ENCODE measurements around the gene USH2A.

The USH2A gene

GRCh38 chr1:215677112-215677511, 746.1 kb downstream of the USH2A start:
- DNase-seq, result no peak

- DNase-seq, result no peak
Measured at GRCh38 chr1:215673943-215674342, 749.3 kb downstream of the USH2A start.

- DNase-seq, result no peak
Measured at GRCh38 chr1:215672482-215672881, 750.8 kb downstream of the USH2A start.

DNA sequence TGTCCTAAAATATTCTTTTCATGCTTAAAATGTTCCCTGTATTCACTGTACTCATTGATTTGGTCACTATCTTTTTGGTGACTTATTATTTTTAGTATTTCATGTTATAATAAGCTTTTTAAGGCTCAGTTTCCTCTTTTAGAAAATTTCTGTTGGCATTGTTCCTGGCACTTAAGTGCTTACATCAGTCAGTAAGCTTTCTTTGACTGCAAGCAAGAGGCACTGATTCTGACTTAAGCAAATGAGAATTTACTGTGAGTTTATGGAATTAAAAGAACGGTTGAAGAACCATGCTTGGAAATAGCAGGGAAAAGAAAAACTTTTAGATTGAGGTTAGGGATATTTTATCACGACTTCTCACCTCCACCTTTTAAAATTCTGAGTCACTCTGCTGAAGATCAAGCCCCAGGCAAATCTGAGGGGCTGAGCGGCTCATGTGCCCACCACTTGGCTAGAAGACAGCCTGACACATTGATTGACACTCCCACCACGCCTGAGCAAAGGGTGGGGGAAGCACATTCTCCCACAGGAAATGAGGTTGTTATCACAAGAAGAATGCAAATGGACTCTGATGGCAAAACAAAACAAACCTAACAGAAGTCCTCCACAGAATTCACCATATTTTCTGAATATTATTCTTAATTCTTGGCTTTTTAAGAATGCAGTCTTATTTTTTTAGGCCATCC, 753.3 kb downstream of the USH2A start:
- no peak for DNase-seq

DNA sequence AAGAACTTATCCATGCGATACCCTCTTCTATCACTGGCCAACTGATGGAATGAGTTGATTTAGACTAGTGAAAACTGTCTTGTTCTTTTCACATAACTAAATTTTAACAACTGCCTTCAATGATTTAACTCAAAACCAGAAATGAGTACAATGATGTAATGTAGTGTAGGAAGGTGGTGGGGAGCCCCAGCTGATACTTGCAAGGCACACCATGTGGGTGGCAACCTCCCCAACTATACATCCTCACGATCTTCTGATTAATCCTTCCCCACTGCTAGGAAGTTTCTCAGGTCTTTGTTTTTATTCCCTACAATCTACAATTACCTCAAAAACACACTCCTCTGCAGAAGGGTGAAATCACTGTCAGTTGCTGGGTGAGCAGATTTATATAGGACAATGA, 755.5 kb downstream of the USH2A start:
- no peak for DNase-seq

GRCh38 chr1:215665215-215665614, 758.0 kb downstream of the USH2A start:
- DNase-seq, result peak; percentile 62

DNA sequence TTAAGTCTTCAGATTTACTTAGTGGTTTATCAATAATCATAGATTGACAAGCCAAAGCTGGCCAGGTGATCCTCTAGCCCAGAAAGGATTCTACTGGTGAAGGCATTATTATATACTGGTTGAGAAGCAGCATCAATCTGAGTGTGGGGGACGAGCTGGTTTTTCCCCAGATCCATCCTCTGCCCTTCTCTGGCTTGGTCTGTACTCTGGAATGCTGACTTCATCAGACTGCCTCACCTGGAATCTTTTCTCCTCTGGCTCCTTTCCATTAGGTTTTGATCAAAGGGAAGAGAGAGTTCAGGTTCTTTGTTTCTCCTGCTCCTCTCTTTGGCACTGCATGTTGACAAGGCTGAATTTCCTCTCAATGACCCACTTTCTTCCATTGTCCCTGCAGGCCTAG, 762.2 kb downstream of the USH2A start:
- no peak for DNase-seq

GRCh38 chr1:215660259-215660658, 763.0 kb downstream of the USH2A start:
- no peak for DNase-seq

DNA sequence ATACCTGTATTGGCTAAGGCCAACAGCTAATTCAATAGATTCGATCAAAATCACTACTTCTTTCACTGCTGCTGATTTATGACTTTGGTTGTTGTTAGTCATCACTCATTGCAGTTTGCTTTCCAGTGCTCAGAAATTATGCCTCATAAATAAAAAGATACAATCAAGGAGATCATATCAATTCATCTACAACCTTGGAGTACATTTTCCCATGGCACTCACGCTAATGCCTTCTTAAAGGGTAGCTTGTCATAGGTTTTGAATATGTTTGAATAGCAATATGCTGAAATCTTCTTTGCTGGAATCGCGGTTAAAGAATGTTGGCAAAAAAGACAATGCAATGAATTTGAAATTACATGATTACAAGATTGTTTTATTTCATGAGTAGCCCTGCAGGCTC, 766.2 kb downstream of the USH2A start:
- DNase-seq, result no peak

GRCh38 chr1:215652371-215652770, 770.9 kb downstream of the USH2A start:
- no peak for DNase-seq

GRCh38 chr1:215651867-215652266, 771.4 kb downstream of the USH2A start:
- DNase-seq, result no peak

DNA sequence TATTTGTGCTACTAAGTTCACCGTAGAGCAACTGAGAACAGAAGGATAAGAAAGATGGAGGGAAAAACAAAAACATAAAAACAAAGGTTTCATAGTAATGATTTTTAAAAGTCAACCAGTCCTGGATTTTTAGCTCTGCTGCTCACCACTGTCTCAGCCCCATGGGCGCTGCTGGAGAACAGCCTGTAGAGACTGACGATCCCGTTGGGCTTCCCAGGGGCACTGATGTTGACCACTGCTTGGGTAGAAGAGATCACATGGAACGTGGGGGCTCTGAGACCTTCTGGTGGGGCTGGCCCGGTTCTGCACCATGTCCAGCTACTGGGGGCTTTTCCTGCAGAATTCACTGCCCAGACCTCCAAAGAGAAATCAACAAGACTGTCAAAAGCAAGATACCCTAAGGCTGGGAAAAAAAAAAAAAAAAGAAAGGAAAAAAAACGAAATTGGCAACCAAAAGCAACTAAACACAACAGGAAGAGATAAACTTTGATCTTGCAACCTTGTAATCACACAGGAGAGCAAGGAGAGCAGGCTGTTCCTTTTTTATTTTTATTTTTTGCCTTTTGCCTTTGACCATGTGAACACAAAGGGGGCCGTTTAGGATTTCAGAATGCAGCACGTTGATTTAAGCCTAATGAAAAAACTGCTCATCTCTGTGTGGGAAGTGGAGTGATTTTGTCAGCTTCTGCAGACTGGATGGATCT, 772.6 kb downstream of the USH2A start:
- DNase-seq, result no peak

- no peak for DNase-seq
Measured at GRCh38 chr1:215648957-215649356, 774.3 kb downstream of the USH2A start.

GRCh38 chr1:215647738-215648137, 775.5 kb downstream of the USH2A start:
- DNase-seq, result no peak

DNA sequence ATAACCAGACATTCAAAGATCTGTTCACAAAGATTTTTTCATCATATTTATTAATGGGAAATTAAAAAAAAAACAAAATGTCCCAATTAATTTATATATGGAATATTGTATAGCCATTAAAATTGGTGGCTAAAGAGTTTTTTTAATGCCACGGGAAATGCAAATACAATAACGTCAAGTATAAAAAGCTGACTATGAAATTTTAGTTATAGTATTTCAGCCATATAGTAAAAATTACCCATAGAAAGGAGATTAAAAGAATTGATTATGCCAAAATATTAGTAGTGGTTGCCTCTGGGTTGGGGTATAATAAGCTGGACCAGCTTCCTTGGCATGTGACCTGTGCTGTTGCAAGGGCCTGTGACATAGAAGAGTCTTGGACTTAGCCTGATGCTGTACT, 777.4 kb downstream of the USH2A start:
- DNase-seq, result no peak

DNA sequence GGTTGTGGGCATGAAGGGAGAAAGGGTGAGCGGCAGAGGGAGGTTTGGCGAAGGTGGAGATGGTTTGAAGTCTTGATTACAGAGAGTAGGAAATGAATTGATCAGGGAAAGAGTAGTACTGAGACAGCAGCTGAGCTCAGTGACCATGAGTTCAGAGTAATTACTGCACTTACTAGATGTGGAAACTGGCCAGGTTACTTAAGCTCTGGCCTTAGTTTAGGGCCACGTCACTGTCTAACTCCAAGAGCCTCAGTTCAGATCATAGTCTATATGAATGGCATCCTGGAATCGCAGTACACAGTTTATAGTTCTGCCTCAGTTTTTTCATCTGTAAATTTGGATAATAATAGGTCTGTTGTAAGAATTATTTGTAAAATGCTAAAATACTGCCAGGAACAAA, 778.1 kb downstream of the USH2A start:
- DNase-seq, result no peak

GRCh38 chr1:215643592-215644321, 779.5 kb downstream of the USH2A start:
- DNase-seq, result no peak

GRCh38 chr1:215640429-215641148, 782.7 kb downstream of the USH2A start:
- no peak for DNase-seq

- DNase-seq, result peak; percentile 18
Measured at GRCh38 chr1:215637041-215637573, 786.1 kb downstream of the USH2A start.

- DNase-seq, result peak; percentile 46
Measured at GRCh38 chr1:215636258-215636965, 786.8 kb downstream of the USH2A start.

DNA sequence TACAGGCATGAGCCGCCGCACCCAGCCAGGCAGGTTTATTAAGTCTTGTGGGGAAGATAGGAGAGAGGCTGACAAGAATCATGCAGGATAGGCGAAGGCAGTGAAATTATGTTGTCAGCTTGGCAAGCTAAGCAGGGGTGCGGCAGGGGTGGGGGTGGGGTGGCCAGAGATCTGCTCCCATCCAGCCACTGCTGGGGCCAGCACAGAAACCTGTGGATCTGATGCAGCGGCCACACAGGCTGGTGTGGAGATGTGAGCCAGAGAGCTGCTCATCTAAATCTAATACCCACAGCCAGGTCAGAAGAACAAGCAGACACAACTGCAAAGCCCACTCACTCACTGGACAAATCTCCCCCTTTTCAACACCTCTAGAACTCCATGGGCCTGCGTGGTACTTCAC, 787.4 kb downstream of the USH2A start:
- no peak for DNase-seq

GRCh38 chr1:215631489-215631888, 791.8 kb downstream of the USH2A start:
- DNase-seq, result peak; percentile 14
